GM23338 (cell line): Measurements from ENCODE around the gene ERI2. TPM values are rescaled to one million over a fixed set of nuclear protein-coding genes. Genes with fewer than 3 reads are reported as not detected.

ENCODE experiments used
- ATAC-seq: fragments of 200-7000 bp; cut with Tn5 transposase; 3 replicates; pipeline ENCODE4 v1.9.1; 2020
- DNase-seq: peaks from one replicate; pipeline ENCODE4 v3.0.0-alpha.2; 2015; ENCODE audit warnings: low spot score
- H2AFZ ChIP-seq: fragments of 200-600 bp; sonication (generic); 2 replicates; pipeline ENCODE4 v1.8.0; 2016; ENCODE audit warnings: antibody characterized with exemption, mild to moderate bottlenecking, moderate library complexity
- H3F3A ChIP-seq: fragments of 200-600 bp; sonication (generic); replicated peaks from 2 replicates; pipeline ENCODE4 v1.8.0; 2017; ENCODE audit warnings: antibody characterized with exemption, mixed run types, low read depth
- H3K27ac ChIP-seq: fragments of 200-600 bp; sonication (generic); 2 replicates; pipeline ENCODE4 v1.6.1; 2016; ENCODE audit warnings: low read depth
- H3K27me3 ChIP-seq: fragments of 200-600 bp; sonication (generic); 2 replicates; pipeline ENCODE4 v1.8.0; 2016; ENCODE audit warnings: mild to moderate bottlenecking, mixed run types, moderate library complexity; ENCODE audit not compliant: insufficient read depth
- H3K36me3 ChIP-seq: fragments of 200-600 bp; sonication (generic); 2 replicates; pipeline ENCODE4 v1.8.0; 2016; ENCODE audit warnings: mild to moderate bottlenecking; ENCODE audit not compliant: insufficient read depth
- H3K4me1 ChIP-seq: fragments of 200-600 bp; sonication (generic); 2 replicates; pipeline ENCODE4 v1.8.0; 2016; ENCODE audit warnings: mild to moderate bottlenecking, moderate library complexity; ENCODE audit not compliant: insufficient read depth
- H3K4me2 ChIP-seq: fragments of 200-600 bp; sonication (generic); 2 replicates; pipeline ENCODE4 v1.7.1; 2017; ENCODE audit warnings: mixed run types
- H3K4me3 ChIP-seq: fragments of 200-600 bp; sonication (generic); 2 replicates; pipeline ENCODE4 v1.6.1; 2016; ENCODE audit warnings: mixed run types
- H3K79me2 ChIP-seq: fragments of 200-600 bp; sonication (generic); replicated peaks from 2 replicates; pipeline ENCODE4 v1.8.0; 2017; ENCODE audit warnings: mild to moderate bottlenecking; ENCODE audit not compliant: insufficient read depth
- H3K9me2 ChIP-seq: fragments of 200-600 bp; sonication (generic); 2 replicates; pipeline ENCODE4 v1.8.0; 2017; ENCODE audit not compliant: insufficient read depth
- H4K20me1 ChIP-seq: fragments of 200-600 bp; sonication (generic); replicated peaks from 2 replicates; pipeline ENCODE4 v1.8.0; 2017; ENCODE audit warnings: mild to moderate bottlenecking; ENCODE audit not compliant: insufficient read depth
- H3K27ac Mint-ChIP-seq: 2 replicates; pipeline ENCODE4 v1.8.0; 2020; ENCODE audit warnings: inconsistent platforms, mild to moderate bottlenecking, moderate library complexity, mixed read lengths
- H3K27me3 Mint-ChIP-seq: 3 replicates; pipeline ENCODE4 v1.8.0; 2022; ENCODE audit warnings: low read depth, mild to moderate bottlenecking, moderate library complexity, mixed read lengths, inconsistent platforms; ENCODE audit not compliant: insufficient read depth, poor library complexity
- H3K36me3 Mint-ChIP-seq: 3 replicates; pipeline ENCODE4 v1.8.0; 2021; ENCODE audit warnings: low read depth, mild to moderate bottlenecking, inconsistent platforms, moderate library complexity, mixed read lengths
- H3K4me1 Mint-ChIP-seq: 3 replicates; pipeline ENCODE4 v1.8.0; 2020; ENCODE audit warnings: mild to moderate bottlenecking, inconsistent platforms, mixed read lengths
- H3K4me3 Mint-ChIP-seq: 3 replicates; pipeline ENCODE4 v1.8.0; 2021; ENCODE audit warnings: moderate library complexity, mild to moderate bottlenecking, inconsistent platforms, mixed read lengths
- H3K9me3 Mint-ChIP-seq: 3 replicates; pipeline ENCODE4 v1.8.0; 2020; ENCODE audit warnings: moderate library complexity, mild to moderate bottlenecking, inconsistent platforms, mixed read lengths
- CREB1 ChIP-seq: fragments of 250-450 bp; sonication (Bioruptor Pico); IDR thresholded peaks from 2 replicates; pipeline ENCODE4 v1.5.0; 2020; ENCODE audit warnings: low read depth, mild to moderate bottlenecking, moderate library complexity
- EZH2 ChIP-seq: fragments of 200-600 bp; sonication (generic); IDR thresholded peaks from one replicate; pipeline ENCODE4 v1.8.0; 2017; ENCODE audit warnings: antibody characterized with exemption, mild to moderate bottlenecking, low read depth; ENCODE audit not compliant: unreplicated experiment
- EZH2phosphoT487 ChIP-seq: fragments of 200-600 bp; sonication (generic); IDR thresholded peaks from one replicate; pipeline ENCODE4 v1.8.1; 2018; ENCODE audit warnings: antibody characterized with exemption; ENCODE audit not compliant: unreplicated experiment
- JUNB ChIP-seq: IDR thresholded peaks from one replicate; pipeline ENCODE4 v1.6.1; 2016; ENCODE audit warnings: antibody characterized with exemption; ENCODE audit not compliant: unreplicated experiment
- NANOG ChIP-seq: IDR thresholded peaks from 2 replicates; pipeline ENCODE4 v1.6.1; 2016; ENCODE audit warnings: antibody characterized with exemption, borderline replicate concordance
- POLR2AphosphoS5 ChIP-seq: IDR thresholded peaks from 2 replicates; pipeline ENCODE4 v1.6.1; 2016; ENCODE audit warnings: antibody characterized with exemption, low read depth
- STAT1 ChIP-seq: IDR thresholded peaks from one replicate; pipeline ENCODE4 v1.6.1; 2016; ENCODE audit warnings: antibody characterized with exemption; ENCODE audit not compliant: unreplicated experiment
- ZNF114 ChIP-seq: fragments of 250-450 bp; sonication (Bioruptor Pico); IDR thresholded peaks from 2 replicates; pipeline ENCODE4 v1.5.0; 2020; ENCODE audit warnings: mild to moderate bottlenecking, moderate library complexity
- ZNF331 ChIP-seq: fragments of 250-450 bp; sonication (Bioruptor Pico); IDR thresholded peaks from 2 replicates; pipeline ENCODE4 v1.5.0; 2020; ENCODE audit warnings: low read depth, mild to moderate bottlenecking, moderate library complexity
- polyA plus RNA-seq: library from polyadenylated mRNA; unstranded; fragments of >200 nt; fragmentation: Nextera tagmentation; extraction: Ambion mirVana; gene quantifications from 2 replicates; pipeline ENCODE4 v1.2.1, GENCODE V29; 2016
- total RNA-seq: library from RNA; depleted of rRNA; stranded (reverse); fragments of >200 nt; shearing (Covaris generic); gene quantifications from 2 replicates; pipeline ENCODE4 v1.2.3, GENCODE V29; 2014
- TF ChIP-seq, protein P1 (sequence below): fragments of 250-450 bp; sonication (Bioruptor Pico); IDR thresholded peaks from 2 replicates; pipeline ENCODE4 v1.5.0; 2020; ENCODE audit warnings: mild to moderate bottlenecking, moderate library complexity
- TF ChIP-seq, protein P2 (sequence below): IDR thresholded peaks from 2 replicates; pipeline ENCODE4 v1.6.1; 2016; ENCODE audit warnings: antibody characterized with exemption
- TF ChIP-seq, protein P3 (sequence below), 2 experiments: fragments of 200-600 bp in 1 of 2; sonication (generic) in 1 of 2; conservative IDR thresholded peaks; 2 replicates each; pipeline versions ENCODE4 v1.5.1 to v1.6.1; 2016 to 2017; ENCODE audit warnings: antibody characterized with exemption in 2 of 2, low read depth in 2 of 2, mild to moderate bottlenecking in 2 of 2, moderate library complexity in 1 of 2
- TF ChIP-seq, protein P4 (sequence below): IDR thresholded peaks from one replicate; pipeline ENCODE4 v1.6.1; 2018; ENCODE audit warnings: antibody characterized with exemption; ENCODE audit not compliant: unreplicated experiment

The ERI2 gene
- total and polyA plus RNA-seq, 2 experiments from 2014 or later = 7.2 to 19.5 TPM

DNA sequence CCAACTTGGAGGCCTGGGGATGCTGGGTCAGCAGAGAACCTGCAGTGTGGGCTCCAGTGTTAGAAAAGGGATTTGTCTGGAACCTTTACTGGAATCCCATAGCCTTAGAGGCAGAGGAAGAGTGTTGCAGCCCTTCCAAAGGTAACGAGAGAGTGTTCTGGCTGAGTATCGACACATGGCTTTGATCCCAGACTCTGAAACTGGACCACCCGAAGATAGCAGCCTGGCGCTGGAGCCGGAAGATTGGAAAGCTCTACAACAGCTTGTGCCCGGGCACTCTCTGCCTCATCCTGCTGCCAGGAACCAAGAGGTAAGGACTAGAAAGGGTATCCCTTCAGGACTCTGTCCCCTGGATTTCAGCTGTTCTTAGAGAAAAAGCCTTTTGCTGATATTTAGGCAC, 39.8 kb upstream of the ERI2 start (continued):
- TF ChIP-seq, protein P1, sequence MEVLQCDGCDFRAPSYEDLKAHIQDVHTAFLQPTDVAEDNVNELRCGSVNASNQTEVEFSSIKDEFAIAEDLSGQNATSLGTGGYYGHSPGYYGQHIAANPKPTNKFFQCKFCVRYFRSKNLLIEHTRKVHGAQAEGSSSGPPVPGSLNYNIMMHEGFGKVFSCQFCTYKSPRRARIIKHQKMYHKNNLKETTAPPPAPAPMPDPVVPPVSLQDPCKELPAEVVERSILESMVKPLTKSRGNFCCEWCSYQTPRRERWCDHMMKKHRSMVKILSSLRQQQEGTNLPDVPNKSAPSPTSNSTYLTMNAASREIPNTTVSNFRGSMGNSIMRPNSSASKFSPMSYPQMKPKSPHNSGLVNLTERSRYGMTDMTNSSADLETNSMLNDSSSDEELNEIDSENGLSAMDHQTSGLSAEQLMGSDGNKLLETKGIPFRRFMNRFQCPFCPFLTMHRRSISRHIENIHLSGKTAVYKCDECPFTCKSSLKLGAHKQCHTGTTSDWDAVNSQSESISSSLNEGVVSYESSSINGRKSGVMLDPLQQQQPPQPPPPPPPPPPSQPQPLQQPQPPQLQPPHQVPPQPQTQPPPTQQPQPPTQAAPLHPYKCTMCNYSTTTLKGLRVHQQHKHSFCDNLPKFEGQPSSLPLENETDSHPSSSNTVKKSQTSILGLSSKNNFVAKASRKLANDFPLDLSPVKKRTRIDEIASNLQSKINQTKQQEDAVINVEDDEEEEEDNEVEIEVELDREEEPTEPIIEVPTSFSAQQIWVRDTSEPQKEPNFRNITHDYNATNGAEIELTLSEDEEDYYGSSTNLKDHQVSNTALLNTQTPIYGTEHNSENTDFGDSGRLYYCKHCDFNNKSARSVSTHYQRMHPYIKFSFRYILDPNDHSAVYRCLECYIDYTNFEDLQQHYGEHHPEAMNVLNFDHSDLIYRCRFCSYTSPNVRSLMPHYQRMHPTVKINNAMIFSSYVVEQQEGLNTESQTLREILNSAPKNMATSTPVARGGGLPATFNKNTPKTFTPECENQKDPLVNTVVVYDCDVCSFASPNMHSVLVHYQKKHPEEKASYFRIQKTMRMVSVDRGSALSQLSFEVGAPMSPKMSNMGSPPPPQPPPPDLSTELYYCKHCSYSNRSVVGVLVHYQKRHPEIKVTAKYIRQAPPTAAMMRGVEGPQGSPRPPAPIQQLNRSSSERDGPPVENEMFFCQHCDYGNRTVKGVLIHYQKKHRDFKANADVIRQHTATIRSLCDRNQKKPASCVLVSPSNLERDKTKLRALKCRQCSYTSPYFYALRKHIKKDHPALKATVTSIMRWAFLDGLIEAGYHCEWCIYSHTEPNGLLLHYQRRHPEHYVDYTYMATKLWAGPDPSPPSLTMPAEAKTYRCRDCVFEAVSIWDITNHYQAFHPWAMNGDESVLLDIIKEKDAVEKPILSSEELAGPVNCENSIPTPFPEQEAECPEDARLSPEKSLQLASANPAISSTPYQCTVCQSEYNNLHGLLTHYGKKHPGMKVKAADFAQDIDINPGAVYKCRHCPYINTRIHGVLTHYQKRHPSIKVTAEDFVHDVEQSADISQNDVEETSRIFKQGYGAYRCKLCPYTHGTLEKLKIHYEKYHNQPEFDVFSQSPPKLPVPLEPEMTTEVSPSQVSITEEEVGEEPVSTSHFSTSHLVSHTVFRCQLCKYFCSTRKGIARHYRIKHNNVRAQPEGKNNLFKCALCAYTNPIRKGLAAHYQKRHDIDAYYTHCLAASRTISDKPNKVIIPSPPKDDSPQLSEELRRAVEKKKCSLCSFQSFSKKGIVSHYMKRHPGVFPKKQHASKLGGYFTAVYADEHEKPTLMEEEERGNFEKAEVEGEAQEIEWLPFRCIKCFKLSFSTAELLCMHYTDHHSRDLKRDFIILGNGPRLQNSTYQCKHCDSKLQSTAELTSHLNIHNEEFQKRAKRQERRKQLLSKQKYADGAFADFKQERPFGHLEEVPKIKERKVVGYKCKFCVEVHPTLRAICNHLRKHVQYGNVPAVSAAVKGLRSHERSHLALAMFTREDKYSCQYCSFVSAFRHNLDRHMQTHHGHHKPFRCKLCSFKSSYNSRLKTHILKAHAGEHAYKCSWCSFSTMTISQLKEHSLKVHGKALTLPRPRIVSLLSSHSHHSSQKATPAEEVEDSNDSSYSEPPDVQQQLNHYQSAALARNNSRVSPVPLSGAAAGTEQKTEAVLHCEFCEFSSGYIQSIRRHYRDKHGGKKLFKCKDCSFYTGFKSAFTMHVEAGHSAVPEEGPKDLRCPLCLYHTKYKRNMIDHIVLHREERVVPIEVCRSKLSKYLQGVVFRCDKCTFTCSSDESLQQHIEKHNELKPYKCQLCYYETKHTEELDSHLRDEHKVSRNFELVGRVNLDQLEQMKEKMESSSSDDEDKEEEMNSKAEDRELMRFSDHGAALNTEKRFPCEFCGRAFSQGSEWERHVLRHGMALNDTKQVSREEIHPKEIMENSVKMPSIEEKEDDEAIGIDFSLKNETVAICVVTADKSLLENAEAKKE (CRISPR knock-in tag) = no peak
- TF ChIP-seq JUNB = no peak

GRCh38 chr16:20844588-20844987, 38.3 kb upstream of the ERI2 start:
- no peaks in the 10 kb centered on the region for H4K20me1 ChIP-seq
- no peak overlapping the region for H3K4me2 ChIP-seq
- no peak overlapping the region for H3K27ac ChIP-seq
- H3K27ac Mint-ChIP-seq = no peak overlapping the region
- DNase-seq (no peak), ATAC-seq (no peak)
- H3K27me3 ChIP-seq = no peaks in the 10 kb centered on the region
- 0 out of 2 replicates have a peak, but pooled peaks cover 5% of the 10 kb centered on the region for H3K36me3 ChIP-seq
- H3K4me1 Mint-ChIP-seq = no peaks in the 10 kb centered on the region; the same call in 1 of the 3 replicates
- H3K9me2 ChIP-seq = no peaks in the 10 kb centered on the region
- H3K9me3 Mint-ChIP-seq = no peaks in the 10 kb centered on the region
- H3K79me2 ChIP-seq = no peaks in the 10 kb centered on the region
- H3K4me3 ChIP-seq = no peak overlapping the region
- no peaks in the 10 kb centered on the region for H3F3A ChIP-seq
- H3K27me3 Mint-ChIP-seq = no peaks in the 10 kb centered on the region
- H2AFZ ChIP-seq = no peak overlapping the region
- H3K4me3 Mint-ChIP-seq = no peak overlapping the region
- H3K4me1 ChIP-seq = no peaks in the 10 kb centered on the region
- H3K36me3 Mint-ChIP-seq = peaks cover 22% of the 10 kb centered on the region
- TF ChIP-seq NANOG (no peak), STAT1 (no peak), CREB1 (CRISPR knock-in tag) (no peak), JUNB (no peak), ZNF331 (CRISPR knock-in tag) (no peak), POLR2AphosphoS5 (no peak), EZH2phosphoT487 (no peak), ZNF114 (no peak), EZH2 (no peak)
- TF ChIP-seq, protein P2, sequence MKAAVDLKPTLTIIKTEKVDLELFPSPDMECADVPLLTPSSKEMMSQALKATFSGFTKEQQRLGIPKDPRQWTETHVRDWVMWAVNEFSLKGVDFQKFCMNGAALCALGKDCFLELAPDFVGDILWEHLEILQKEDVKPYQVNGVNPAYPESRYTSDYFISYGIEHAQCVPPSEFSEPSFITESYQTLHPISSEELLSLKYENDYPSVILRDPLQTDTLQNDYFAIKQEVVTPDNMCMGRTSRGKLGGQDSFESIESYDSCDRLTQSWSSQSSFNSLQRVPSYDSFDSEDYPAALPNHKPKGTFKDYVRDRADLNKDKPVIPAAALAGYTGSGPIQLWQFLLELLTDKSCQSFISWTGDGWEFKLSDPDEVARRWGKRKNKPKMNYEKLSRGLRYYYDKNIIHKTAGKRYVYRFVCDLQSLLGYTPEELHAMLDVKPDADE = no peak
- TF ChIP-seq, protein P3, sequence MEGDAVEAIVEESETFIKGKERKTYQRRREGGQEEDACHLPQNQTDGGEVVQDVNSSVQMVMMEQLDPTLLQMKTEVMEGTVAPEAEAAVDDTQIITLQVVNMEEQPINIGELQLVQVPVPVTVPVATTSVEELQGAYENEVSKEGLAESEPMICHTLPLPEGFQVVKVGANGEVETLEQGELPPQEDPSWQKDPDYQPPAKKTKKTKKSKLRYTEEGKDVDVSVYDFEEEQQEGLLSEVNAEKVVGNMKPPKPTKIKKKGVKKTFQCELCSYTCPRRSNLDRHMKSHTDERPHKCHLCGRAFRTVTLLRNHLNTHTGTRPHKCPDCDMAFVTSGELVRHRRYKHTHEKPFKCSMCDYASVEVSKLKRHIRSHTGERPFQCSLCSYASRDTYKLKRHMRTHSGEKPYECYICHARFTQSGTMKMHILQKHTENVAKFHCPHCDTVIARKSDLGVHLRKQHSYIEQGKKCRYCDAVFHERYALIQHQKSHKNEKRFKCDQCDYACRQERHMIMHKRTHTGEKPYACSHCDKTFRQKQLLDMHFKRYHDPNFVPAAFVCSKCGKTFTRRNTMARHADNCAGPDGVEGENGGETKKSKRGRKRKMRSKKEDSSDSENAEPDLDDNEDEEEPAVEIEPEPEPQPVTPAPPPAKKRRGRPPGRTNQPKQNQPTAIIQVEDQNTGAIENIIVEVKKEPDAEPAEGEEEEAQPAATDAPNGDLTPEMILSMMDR (conservative IDR thresholded peaks at IDR 0.05; ENCODE audit: low read depth in 2 of 2) = no peak
- TF ChIP-seq, protein P4, sequence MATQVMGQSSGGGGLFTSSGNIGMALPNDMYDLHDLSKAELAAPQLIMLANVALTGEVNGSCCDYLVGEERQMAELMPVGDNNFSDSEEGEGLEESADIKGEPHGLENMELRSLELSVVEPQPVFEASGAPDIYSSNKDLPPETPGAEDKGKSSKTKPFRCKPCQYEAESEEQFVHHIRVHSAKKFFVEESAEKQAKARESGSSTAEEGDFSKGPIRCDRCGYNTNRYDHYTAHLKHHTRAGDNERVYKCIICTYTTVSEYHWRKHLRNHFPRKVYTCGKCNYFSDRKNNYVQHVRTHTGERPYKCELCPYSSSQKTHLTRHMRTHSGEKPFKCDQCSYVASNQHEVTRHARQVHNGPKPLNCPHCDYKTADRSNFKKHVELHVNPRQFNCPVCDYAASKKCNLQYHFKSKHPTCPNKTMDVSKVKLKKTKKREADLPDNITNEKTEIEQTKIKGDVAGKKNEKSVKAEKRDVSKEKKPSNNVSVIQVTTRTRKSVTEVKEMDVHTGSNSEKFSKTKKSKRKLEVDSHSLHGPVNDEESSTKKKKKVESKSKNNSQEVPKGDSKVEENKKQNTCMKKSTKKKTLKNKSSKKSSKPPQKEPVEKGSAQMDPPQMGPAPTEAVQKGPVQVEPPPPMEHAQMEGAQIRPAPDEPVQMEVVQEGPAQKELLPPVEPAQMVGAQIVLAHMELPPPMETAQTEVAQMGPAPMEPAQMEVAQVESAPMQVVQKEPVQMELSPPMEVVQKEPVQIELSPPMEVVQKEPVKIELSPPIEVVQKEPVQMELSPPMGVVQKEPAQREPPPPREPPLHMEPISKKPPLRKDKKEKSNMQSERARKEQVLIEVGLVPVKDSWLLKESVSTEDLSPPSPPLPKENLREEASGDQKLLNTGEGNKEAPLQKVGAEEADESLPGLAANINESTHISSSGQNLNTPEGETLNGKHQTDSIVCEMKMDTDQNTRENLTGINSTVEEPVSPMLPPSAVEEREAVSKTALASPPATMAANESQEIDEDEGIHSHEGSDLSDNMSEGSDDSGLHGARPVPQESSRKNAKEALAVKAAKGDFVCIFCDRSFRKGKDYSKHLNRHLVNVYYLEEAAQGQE = no peak
